Stimulated activated CD4-positive, alpha-beta T cell treated with anti-CD3 and anti-CD28 coated beads, Interleukin-2, amount 100 ng/mL, for 4 hours (primary cell): ENCODE data around the gene CRYBG1.
"Not testable (repeated sequence)": the region's sequence is repeated elsewhere in the genome, so short reads cannot be mapped to it uniquely, and the experiment has no call there.

Source experiments
- DNase-seq: peaks from one replicate; pipeline ENCODE4 v3.0.0-alpha.2; 2020; ENCODE audit warnings: low read depth

CRYBG1 gene

DNA sequence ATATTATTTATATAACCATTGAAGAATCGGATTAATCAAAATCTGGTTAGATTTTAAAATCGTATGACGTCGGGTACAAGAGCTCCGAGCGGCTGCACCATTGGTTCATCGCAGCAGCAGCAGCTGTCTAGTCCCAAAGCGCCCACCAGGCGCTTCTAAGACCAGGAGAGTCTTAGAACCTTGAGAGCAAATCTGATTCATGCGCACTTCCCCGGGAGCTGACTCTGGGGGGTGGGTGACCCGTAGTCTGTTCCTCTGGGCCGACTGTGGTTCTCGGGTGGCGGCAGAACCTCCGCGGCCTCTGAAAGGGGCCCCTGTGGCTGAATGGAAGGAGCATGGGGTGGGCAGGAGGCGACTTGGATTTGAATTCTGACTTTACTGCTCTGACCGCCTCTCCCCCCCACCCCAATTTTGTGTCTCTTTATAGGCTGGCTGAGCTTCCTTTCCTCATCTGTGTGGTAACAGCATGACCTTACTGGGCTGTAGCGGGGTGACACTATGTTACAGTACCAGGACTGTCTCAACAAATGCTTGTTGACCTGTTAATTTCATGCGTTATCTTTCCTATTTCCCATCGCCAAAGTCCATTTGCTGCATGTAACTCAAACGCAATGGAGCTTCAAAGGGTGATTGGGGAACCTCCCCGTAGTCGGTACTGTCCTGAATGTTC, 149.0 kb downstream of the CRYBG1 start:
- no peak for DNase-seq

DNA sequence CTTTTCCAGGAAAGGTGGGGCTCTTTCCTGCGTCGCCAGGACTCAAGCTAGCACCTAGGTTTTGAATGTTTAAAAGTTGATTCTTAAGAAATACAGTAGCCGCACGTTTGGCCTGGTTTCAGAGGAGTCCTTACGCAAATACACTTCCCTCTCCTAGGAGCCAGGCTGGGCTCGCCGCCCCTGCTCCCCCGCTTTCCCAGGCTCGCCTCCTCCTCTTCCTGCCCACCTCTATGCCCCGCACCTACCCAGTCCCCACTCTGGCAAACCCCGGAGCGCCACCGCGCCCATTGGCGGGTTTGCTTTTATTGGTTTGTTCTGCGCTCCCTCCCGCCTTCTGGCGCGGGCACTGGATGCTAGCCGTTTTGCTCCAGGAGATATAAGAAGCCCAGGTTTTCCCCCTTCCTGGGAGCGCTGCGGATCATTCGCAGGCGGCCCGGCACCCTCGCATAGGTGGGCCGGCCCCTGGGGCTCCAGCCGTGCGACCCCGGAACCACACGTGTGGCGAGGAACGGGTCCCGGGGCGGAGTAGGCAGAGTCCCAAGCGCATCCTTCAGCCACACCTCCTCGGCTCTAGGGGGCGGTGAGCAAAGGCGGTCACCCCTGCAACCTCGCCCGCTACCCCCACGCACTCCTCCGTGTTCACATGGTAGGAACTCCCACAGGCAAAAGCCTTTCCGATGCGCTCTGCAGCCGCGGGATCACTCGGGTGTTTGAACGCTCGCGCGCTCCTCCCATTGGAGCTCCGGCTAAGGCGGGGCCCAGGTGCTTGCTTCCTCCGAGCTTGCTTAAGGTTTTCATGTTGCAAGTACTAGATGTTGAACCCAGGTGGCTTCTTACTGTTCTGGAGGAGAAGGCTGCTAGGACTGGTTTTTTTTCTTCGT, 149.8 kb downstream of the CRYBG1 start:
- peak; percentile 73 for DNase-seq

DNA sequence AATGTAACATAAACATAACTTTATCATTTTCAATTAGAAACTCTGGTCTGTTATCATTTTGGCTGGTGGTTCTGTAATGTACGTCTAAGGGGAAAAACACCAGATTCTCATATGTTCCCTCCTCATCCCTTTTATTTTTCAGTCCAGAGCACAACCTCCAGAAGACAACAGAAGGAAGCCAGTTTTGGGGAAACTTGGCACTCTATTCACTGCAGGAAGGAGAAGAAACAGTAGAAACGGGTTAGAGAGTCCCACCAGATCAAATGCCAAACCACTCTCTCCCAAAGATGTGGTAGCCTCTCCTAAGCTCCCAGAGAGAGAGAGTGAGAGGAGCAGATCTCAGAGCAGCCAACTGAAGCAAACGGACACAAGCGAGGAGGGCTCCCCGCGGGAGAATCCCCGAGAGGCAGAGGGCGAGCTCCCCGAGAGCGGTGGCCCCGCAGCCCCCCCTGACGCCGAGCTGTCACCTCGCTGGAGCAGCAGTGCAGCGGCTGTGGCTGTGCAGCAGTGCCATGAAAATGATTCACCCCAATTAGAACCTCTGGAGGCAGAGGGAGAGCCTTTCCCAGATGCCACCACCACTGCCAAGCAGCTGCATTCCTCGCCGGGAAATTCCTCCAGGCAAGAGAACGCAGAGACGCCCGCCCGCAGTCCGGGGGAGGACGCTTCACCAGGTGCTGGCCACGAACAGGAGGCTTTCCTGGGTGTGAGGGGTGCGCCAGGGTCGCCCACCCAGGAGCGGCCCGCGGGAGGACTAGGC, 151.0 kb downstream of the CRYBG1 start:
- no peak for DNase-seq

DNA sequence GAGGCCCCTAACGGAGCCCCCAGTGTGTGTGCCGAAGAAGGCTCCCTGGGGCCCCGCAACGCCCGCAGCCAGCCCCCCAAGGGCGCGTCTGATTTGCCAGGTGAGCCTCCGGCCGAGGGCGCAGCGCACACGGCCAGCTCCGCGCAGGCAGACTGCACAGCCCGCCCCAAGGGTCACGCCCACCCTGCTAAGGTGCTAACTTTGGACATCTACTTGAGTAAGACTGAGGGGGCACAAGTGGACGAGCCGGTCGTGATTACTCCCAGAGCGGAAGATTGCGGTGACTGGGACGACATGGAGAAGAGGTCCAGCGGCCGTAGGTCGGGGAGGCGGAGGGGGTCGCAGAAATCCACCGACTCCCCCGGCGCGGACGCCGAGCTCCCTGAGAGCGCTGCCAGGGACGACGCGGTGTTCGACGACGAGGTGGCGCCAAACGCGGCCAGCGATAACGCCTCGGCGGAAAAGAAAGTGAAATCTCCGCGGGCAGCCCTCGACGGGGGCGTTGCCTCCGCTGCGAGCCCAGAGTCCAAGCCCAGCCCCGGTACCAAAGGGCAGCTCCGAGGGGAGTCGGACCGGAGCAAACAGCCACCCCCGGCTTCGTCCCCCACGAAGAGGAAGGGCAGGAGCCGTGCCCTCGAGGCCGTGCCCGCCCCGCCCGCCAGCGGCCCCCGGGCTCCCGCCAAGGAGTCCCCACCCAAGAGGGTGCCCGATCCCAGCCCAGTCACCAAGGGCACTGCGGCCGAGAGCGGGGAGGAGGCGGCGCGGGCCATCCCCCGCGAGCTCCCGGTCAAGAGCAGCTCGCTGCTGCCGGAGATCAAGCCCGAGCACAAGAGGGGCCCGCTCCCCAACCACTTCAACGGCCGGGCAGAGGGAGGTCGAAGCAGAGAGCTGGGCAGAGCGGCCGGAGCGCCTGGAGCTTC, 151.8 kb downstream of the CRYBG1 start:
- peak; percentile 59 for DNase-seq

DNA sequence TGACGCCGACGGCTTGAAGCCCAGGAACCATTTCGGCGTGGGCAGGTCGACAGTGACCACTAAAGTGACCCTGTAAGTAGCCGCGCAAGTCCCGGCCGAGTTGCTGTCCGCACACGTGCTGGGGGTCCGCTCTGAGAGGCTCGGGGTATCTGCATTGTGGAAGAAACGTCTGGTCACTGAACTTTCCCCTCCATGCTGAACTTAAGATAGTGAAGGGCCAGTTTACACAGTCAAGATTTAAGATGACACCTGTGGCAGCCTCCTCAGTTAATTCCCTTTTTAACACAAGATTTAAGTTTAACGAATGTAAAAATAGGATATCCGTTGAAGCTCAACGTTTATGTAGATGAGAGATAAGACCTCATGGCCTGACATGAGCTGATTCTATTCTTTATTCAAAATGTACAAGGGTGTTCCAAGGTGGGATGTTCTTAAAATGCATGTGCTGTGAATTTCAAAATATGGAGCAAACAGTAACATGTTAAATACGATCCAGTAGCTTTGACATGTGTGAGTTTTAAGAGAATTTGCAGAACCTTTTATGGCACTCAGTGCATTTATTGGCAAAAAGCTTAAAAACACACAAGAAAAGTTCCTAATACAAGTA, 152.6 kb downstream of the CRYBG1 start:
- no peak for DNase-seq

DNA sequence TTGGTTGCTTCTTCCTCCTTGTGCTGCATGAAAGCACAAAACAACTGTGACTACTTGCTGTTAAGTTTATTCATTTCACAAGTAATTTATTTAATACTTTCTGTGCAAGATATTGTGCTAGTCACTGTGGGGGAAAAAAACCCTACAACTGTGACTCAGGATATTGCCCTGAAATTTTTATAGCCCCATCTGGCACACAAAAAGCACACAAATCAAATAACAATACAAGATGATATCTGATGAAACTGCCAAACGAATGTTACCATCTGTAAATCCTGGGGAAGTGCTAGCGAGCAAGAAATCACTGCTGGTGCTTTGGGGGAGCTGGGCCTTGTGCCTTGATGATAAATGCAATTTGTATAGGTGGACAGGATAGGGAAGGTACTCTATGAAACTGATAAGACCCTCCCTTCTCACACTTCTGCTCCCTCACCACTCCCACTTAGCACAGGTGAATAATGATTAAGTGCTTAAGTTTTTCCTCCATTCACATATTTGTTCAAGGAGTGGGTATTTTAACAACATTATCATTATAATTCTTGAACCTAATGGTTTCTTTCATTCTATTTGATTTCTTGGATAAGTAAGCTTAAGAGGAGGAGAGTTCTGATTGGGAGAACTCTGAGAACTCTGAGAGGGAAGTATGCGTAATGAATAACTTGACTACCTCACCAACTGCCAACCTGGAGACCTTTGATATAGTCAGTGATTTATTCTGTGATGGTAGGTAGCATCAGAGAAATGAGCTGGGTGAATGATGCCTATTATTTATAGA, 153.5 kb downstream of the CRYBG1 start:
- no peak for DNase-seq

DNA sequence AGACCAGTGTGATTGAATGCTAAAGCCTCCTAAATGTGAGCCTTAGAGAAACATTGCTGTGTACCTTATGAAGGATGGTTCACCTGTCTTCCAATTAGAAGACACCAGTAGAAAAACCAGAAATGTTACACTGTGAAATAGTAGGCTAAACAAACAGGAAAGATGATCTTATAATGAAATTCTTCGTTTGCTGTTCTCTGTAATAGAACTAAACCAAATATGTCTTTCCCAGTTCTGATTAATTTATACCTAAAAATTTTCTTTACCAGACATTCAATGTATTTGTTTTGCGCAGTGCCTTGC, 154.0 kb downstream of the CRYBG1 start:
- no peak for DNase-seq

DNA sequence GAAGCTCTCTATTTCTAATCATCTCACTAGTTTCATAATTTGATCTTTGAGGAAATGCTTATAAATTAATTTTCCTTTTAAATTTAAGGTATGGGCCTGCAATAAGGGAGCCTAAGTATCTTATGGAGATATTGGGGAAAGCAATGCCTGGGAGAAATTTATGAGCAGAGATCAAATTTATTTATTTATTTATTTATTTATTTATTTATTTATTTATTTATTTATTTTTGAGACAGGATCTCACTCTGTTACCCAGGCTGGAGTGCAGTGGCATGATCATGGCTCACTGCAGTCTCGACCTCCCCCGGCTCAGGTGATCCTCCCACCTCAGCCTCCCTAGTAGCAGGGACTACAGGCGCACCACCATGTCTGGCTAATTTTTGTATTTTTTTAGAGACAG, 155.1 kb downstream of the CRYBG1 start:
- not testable (repeated sequence) for DNase-seq

DNA sequence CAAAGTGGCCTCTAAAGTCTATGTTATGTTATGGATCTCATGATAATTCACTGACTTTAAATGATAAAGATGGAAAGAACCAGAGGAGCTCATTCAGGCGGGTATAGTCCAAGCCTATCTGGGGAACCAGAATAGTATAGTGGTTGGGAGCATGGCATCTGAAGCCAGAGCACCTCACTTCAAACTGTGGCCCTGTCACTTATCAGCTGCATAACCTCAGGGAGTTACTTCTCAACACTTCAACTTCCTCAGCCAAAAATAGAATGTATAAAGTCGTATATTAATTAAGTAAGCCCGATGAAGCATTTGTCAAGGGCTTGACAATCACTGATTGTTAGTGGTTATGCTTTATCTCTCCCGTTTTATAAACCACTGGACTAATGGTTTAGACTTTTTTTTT, 156.1 kb downstream of the CRYBG1 start:
- no peak for DNase-seq

DNA sequence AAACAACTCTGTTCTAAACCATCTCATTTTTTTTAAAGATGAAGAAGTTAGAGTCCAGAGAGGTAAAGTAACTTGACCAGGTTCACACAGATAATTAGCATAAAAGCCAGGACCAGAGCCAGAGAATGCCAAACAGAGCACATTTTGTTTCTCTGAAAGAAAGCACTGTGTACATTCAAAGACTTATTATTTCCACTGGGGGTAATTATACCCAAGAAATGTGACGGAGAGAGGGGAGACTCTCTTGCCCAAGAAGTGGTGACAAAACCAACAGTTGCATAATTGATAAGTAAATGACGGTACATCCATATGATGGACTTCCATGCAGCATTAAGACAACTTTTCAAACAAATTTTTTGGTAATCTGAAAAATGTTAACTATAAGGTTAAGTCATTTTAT, 157.2 kb downstream of the CRYBG1 start:
- DNase-seq: no peak

DNA sequence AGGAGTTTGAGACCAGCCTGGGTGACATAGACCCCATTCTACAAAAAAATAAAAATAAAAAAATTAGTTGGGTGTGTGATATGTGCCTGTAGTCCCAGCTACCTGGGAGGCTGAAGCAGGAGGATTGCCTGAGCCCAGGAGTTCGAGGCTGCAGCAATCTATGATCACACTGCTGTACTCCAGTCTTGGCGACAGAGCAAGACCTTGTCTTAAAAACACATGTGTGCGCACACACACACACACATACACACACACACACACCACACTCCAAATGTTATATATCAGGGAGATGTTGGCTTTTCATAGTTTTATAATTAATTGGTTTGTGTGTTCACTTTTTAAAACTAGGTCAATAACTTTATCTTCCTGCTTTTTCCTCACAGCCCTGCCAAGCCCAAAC, 158.2 kb downstream of the CRYBG1 start:
- no peak for DNase-seq

DNA sequence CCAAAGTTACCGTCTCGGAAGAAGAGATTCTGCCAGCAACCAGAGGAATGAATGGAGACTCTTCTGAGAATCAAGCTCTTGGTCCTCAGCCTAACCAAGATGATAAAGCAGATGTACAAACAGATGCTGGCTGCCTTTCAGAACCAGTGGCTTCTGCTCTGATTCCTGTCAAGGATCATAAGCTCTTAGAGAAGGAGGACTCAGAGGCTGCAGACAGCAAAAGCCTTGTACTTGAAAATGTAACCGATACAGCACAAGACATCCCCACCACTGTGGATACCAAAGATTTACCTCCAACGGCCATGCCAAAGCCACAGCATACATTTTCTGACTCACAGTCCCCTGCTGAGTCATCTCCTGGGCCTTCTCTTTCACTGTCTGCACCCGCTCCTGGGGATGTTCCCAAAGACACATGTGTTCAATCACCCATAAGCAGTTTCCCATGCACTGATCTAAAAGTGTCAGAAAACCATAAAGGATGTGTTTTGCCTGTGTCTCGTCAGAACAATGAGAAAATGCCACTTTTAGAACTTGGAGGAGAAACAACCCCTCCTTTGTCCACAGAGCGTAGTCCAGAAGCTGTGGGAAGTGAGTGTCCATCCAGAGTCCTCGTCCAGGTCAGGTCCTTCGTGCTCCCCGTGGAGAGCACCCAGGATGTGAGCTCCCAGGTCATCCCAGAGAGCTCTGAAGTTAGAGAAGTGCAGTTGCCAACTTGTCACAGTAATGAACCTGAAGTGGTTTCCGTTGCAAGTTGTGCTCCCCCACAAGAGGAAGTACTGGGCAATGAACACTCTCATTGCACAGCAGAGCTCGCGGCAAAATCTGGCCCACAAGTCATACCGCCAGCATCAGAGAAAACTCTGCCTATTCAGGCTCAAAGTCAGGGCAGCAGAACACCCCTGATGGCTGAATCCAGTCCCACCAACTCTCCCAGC, 159.2 kb downstream of the CRYBG1 start:
- peak; percentile 78 for DNase-seq

DNA sequence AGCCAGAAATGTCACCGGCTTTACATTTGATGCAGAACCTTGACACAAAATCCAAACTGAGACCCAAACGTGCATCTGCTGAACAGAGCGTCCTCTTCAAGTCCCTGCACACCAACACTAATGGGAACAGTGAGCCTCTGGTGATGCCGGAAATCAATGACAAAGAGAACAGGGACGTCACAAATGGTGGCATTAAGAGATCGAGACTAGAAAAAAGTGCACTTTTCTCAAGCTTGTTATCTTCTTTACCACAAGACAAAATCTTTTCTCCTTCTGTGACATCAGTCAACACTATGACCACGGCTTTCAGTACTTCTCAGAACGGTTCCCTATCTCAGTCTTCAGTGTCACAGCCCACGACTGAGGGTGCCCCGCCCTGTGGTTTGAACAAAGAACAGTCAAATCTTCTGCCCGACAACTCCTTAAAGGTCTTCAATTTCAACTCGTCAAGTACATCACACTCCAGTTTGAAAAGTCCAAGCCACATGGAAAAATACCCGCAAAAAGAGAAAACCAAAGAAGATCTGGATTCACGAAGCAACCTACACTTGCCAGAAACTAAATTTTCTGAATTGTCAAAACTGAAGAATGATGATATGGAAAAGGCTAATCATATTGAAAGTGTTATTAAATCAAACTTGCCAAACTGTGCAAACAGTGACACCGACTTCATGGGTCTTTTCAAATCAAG, 160.3 kb downstream of the CRYBG1 start:
- peak; percentile 66 for DNase-seq

DNA sequence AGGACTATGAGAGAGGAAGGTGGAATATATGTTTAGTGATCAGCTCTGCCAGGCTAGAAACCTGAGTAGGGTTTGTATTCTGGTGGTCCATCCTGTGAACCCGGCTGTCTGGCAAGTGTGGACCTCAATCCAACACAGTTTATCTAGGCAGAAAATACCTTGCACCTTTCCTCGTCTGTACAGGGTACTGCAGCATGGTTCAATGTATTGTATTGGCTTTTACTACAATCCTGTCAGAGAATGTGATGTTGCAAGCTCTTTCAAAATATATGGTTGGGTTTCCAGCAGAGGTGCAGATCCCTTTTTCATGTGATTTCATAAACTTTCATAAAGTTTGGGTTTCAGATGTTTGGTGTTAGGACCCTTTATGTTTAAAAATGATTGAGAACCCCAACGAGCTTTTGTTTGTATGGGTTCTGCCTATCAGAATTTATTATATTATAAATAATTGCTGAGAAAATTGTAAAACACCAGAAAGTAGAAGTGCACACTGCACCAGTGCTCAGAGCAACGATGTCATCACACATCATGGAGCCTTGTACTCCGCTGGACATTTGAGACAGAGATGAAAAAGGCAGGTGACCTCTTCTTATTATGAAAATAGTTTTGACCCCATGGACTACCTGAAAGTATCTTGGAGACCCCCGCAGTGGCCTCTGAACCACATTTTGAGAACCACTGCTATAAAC, 162.2 kb downstream of the CRYBG1 start:
- DNase-seq: no peak

DNA sequence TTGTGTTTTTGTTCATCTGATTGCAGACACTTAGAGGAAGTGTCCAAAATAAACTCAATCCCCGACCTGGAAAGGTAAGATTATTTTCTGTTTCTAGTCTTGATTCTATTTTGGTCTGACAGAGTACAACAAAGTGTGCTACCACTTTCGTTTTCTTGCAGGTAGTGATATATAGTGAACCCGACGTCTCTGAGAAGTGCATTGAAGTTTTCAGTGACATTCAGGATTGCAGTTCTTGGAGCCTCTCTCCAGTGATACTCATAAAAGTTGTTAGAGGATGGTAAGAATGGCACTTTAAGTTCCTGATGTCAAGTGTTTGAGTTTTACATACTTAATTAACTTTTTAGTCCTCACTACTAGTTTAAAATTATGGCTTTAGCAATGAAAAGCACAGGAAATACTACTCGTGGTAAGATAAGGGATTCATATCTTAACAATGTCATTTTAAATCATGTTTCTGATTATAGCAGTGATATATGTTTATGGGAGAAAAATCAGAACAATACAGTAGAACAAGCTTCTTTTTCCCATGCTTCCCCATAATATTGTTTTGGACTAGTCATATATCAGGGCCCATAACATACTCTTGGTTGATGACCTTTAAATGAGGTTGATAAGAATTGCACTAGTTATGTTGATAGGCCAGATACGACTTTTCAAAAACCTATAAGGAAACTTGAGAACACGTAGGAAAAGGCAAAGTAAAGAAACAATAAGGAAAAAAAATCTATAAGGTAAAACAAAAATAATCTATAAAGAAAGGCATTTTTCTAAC, 164.8 kb downstream of the CRYBG1 start:
- DNase-seq: no peak

DNA sequence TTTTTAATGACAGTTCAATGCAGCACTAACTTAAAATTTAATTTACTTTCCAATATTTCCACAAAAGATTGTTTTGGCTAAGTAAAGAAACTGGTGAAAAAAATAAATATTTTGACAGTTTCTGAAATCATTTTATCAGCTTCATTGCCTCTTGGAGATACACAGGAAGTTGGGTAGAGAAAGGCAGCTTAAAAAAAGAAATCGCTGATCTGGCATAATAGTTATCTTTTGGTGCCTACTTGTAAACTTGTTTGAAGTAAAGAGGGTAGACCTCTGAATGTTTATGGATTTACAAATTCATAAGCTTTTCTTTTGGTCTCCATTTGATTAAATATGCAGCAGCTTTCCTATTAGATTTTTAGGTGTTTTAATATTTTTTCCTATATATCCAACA, 165.4 kb downstream of the CRYBG1 start:
- DNase-seq: no peak

DNA sequence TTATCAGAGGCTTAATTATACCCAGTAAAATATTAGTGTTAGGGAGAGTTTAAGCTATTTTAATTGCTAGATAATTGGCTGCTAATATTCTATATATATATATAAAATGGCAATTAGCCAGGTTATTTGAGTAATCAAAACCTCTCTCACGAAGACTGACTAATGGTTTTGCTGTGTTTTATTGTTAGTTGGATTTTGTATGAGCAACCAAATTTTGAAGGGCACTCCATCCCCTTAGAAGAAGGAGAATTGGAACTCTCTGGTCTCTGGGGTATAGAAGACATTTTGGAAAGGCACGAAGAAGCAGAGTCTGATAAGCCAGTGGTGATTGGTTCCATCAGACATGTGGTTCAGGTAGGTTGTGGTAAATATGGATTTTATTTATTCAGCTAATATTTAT, 166.6 kb downstream of the CRYBG1 start:
- no peak for DNase-seq

DNA sequence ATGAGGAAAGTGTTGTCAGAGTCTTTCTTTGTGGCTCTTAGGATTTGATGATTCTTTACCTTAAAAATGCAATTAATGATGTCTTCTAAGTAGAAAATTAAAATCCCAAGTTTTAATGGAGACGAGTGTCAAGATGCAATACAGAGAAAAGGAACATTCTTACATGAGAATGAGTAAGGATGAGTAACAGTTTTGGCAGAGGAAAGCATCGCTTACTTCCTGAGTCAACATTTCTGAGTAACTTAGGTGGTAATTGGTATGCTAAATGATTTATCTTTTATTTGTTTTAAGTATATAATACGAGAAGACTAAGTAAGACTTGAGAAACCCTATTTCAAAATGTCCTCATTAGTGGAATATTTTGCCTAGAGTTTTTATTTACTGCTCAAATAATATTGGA, 167.5 kb downstream of the CRYBG1 start:
- no peak for DNase-seq
